RCC 7860 (cell line): ENCODE results near the gene CRYGC.

Experiments used
- DNase-seq: peaks from one replicate; pipeline ENCODE4 v3.0.0-alpha.2; 2015; ENCODE audit warnings: low spot score
- FAIRE-seq: peaks from 2 replicates; lab custom pipeline; 2012; peaks lifted over from hg19 to GRCh38; lab: Jason Lieb, UNC

CRYGC gene

GRCh38 chr2:208129744-208130711 lies at the start of gene CRYGC:
Gene CRYGC (minus strand): TSS chr2:208129828. CDS start chr2:208129792, 36 bp downstream.
- FAIRE-seq (no peak), DNase-seq (no peak)

- FAIRE-seq: no peak
- no peak for DNase-seq
Observed at GRCh38 chr2:208179028-208179609, 49.5 kb upstream of the CRYGC start.

- DNase-seq: no peak
- FAIRE-seq: no peak
Observed at GRCh38 chr2:208175840-208176153, 46.2 kb upstream of the CRYGC start.

- FAIRE-seq (peak; percentile 71), DNase-seq (peak; percentile 65)
Observed at GRCh38 chr2:208175069-208175839, 45.6 kb upstream of the CRYGC start.

- FAIRE-seq (no peak), DNase-seq (no peak)
Observed at GRCh38 chr2:208174144-208174543, 44.5 kb upstream of the CRYGC start.

- DNase-seq (no peak), FAIRE-seq (no peak)
Observed at GRCh38 chr2:208172125-208172524, 42.5 kb upstream of the CRYGC start.

GRCh38 chr2:208164951-208165755 lies 35.5 kb upstream of the CRYGC start:
- no peak for DNase-seq
- FAIRE-seq: no peak

GRCh38 chr2:208163489-208163888 lies 33.9 kb upstream of the CRYGC start, which contains the start of gene CRYGA:
Gene CRYGA (minus strand): TSS chr2:208163589. CDS start chr2:208163556, 33 bp downstream.
- no peak for DNase-seq
- FAIRE-seq: no peak

- FAIRE-seq (no peak), DNase-seq (no peak)
Observed at GRCh38 chr2:208156439-208156838, 26.8 kb upstream of the CRYGC start.

GRCh38 chr2:208153156-208153555 lies 23.5 kb upstream of the CRYGC start:
- no peak for FAIRE-seq
- no peak for DNase-seq

- DNase-seq: no peak
- no peak for FAIRE-seq
Observed at GRCh38 chr2:208150956-208151355, 21.3 kb upstream of the CRYGC start.

GRCh38 chr2:208150094-208150493 lies 20.5 kb upstream of the CRYGC start:
- no peak for DNase-seq
- no peak for FAIRE-seq

- no peak for FAIRE-seq
- DNase-seq: no peak
Observed at GRCh38 chr2:208148803-208149202, 19.2 kb upstream of the CRYGC start.

GRCh38 chr2:208147759-208148158 lies 18.1 kb upstream of the CRYGC start:
- DNase-seq (no peak), FAIRE-seq (no peak)

- no peak for FAIRE-seq
- no peak for DNase-seq
Observed at GRCh38 chr2:208147008-208147407, 17.4 kb upstream of the CRYGC start.

- no peak for DNase-seq
- no peak for FAIRE-seq
Observed at GRCh38 chr2:208146006-208146405, 16.4 kb upstream of the CRYGC start, which contains the start of gene CRYGB. Gene CRYGB (minus strand): TSS chr2:208146158. CDS start chr2:208146120, 38 bp downstream.

- DNase-seq: no peak
- FAIRE-seq: no peak
Observed at GRCh38 chr2:208142925-208143799, 13.5 kb upstream of the CRYGC start.

- no peak for FAIRE-seq
- no peak for DNase-seq
Observed at GRCh38 chr2:208142240-208142924, 12.8 kb upstream of the CRYGC start.

GRCh38 chr2:208139447-208139846 lies 9.8 kb upstream of the CRYGC start:
- DNase-seq (no peak), FAIRE-seq (no peak)
